Mucosa of stomach (tissue), 1 donor: ENCODE results near the gene COMMD7.

Source experiments
- H3K27me3 ChIP-seq: one replicate; pipeline ENCODE4 v1.7.0; 2013; ENCODE audit warnings: mild to moderate bottlenecking, low read length; ENCODE audit not compliant: control insufficient read depth, insufficient read depth
- H3K36me3 ChIP-seq: one replicate; pipeline ENCODE4 v1.7.0; 2013; ENCODE audit warnings: low read length; ENCODE audit not compliant: control insufficient read depth, insufficient read depth
- H3K4me1 ChIP-seq: one replicate; pipeline ENCODE4 v1.7.0; 2013; ENCODE audit warnings: mild to moderate bottlenecking, low read length; ENCODE audit not compliant: control insufficient read depth, insufficient read depth
- H3K4me3 ChIP-seq: one replicate; pipeline ENCODE4 v1.7.0; 2013; ENCODE audit warnings: low read length
- H3K9ac ChIP-seq: one replicate; pipeline ENCODE4 v1.7.0; 2013; ENCODE audit warnings: mild to moderate bottlenecking, low read length, moderate library complexity
- H3K9me3 ChIP-seq: one replicate; pipeline ENCODE4 v1.7.0; 2013; ENCODE audit warnings: mild to moderate bottlenecking, low read length, moderate library complexity; ENCODE audit not compliant: control insufficient read depth
- donor health status: Pancreatic carcinoma.

The COMMD7 gene

GRCh38 chr20:32743237-32744112, at the start of gene COMMD7:
COMMD7 (minus strand) TSS chr20:32743467; CDS start chr20:32743391, 76 bp downstream.
- no peaks in the 10 kb centered on the region for H3K27me3 ChIP-seq

GRCh38 chr20:32792731-32793458, 49.6 kb upstream of the COMMD7 start:
- no peaks in the 10 kb centered on the region for H3K4me1 ChIP-seq
- no peaks in the 10 kb centered on the region for H3K9me3 ChIP-seq

More at GRCh38 chr20:32743237-32744112, at the start of gene COMMD7:
- H3K4me3 ChIP-seq: peak within 1 kb of the TSS; percentile 77
- no peaks in the 10 kb centered on the region for H3K9me3 ChIP-seq
- H3K4me1 ChIP-seq: peaks cover 14% of the 10 kb centered on the region
- H3K9ac ChIP-seq: peak within 1 kb of the TSS; percentile 97
- H3K36me3 ChIP-seq: no peaks in the 10 kb centered on the region

GRCh38 chr20:32792316-32792715, 49.0 kb upstream of the COMMD7 start:
- Histone ChIP-seq H3K36me3 (no peaks in the 10 kb centered on the region), H3K9ac (no peak overlapping the region), H3K4me3 (no peak overlapping the region), H3K4me1 (no peaks in the 10 kb centered on the region), H3K27me3 (no peaks in the 10 kb centered on the region), H3K9me3 (no peaks in the 10 kb centered on the region)

More at GRCh38 chr20:32792731-32793458, 49.6 kb upstream of the COMMD7 start:
- no peak overlapping the region for H3K9ac ChIP-seq
- no peak overlapping the region for H3K4me3 ChIP-seq
- H3K27me3 ChIP-seq: no peaks in the 10 kb centered on the region
- no peaks in the 10 kb centered on the region for H3K36me3 ChIP-seq

DNA sequence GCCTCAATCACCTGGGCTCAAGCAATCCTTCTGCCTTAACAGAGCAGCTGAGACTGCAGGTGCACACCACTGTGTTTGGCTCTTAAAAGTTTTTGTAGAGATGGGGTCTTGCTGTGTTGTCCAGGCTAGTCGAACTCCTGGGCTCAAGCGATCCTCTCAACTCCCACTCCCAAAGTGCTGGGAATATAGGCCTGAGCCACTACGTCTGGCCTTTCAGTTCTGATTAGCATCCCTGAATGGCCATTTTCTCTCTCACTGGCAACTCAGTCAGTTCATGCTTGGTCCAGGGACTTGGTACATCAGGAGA, 47.4 kb upstream of the COMMD7 start:
- H3K27me3 ChIP-seq: no peaks in the 10 kb centered on the region
- no peaks in the 10 kb centered on the region for H3K36me3 ChIP-seq
- no peak overlapping the region for H3K4me3 ChIP-seq
- H3K9ac ChIP-seq: no peak overlapping the region
- H3K9me3 ChIP-seq: no peaks in the 10 kb centered on the region
- H3K4me1 ChIP-seq: no peaks in the 10 kb centered on the region

- no peak overlapping the region for H3K9ac ChIP-seq
- H3K4me1 ChIP-seq: no peaks in the 10 kb centered on the region
- no peaks in the 10 kb centered on the region for H3K27me3 ChIP-seq
- no peaks in the 10 kb centered on the region for H3K9me3 ChIP-seq
- no peaks in the 10 kb centered on the region for H3K36me3 ChIP-seq
- no peak overlapping the region for H3K4me3 ChIP-seq
Observed at GRCh38 chr20:32789896-32790750, 46.9 kb upstream of the COMMD7 start.

DNA sequence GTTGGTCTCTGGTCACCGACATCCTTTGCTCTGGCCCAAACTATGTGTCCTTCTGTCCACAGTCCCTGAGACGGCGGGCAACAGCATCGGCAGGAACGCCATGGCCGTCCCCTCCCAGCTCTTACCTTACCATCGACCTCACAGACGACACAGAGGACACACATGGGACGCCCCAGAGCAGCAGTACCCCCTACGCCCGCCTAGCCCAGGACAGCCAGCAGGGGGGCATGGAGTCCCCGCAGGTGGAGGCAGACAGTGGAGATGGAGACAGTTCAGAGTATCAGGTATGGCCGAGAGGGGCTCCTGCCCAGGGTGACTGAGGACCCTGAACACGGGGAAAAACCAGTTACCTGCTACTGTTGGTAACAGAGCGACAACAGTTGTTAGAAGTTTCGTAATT, 43.9 kb upstream of the COMMD7 start:
- Histone ChIP-seq H3K9ac (no peak overlapping the region), H3K4me1 (no peaks in the 10 kb centered on the region), H3K36me3 (no peaks in the 10 kb centered on the region), H3K4me3 (no peak overlapping the region), H3K27me3 (no peaks in the 10 kb centered on the region), H3K9me3 (no peaks in the 10 kb centered on the region)

- no peak overlapping the region for H3K9ac ChIP-seq
- no peaks in the 10 kb centered on the region for H3K4me1 ChIP-seq
Observed at GRCh38 chr20:32786059-32786760, 42.9 kb upstream of the COMMD7 start.

DNA sequence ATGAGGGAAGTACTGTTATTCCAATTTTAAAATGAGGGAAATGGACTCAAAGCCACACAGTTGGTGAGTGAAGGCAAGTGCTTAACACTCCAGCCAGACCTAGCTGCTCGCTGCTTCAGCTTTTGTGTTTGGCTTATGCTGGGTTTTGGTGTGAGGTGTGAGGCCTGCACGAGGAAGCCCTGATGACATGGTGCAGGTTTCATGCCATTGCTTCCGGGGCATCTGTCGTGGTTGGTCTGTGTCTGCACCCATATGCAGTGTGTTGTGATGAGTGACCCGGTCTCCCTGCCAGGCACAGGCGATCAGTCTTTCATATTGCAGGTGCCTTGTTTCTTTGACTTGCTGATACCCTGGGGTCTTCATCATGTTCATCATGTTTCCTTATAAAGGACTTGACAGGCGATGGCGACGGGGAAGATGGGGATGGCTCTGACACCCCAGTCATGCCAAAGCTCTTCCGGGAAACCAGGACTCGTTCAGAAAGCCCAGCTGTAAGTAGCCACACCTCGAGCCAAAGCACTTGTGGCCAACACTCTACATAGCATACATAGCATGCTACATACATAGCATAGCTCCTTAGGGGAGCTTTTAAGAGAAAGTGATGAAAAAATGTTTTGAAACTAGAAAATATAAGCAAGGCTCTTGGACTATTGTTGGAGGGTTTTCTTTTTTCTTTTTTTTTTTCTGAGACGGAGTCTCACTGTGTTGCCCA, 41.3 kb upstream of the COMMD7 start:
- Histone ChIP-seq H3K9me3 (no peaks in the 10 kb centered on the region), H3K9ac (no peak overlapping the region), H3K36me3 (no peaks in the 10 kb centered on the region), H3K27me3 (no peaks in the 10 kb centered on the region), H3K4me3 (no peak overlapping the region), H3K4me1 (no peaks in the 10 kb centered on the region)

More at GRCh38 chr20:32786059-32786760, 42.9 kb upstream of the COMMD7 start:
- H3K9me3 ChIP-seq: no peaks in the 10 kb centered on the region
- no peaks in the 10 kb centered on the region for H3K27me3 ChIP-seq
- H3K4me3 ChIP-seq: no peak overlapping the region
- no peaks in the 10 kb centered on the region for H3K36me3 ChIP-seq

DNA sequence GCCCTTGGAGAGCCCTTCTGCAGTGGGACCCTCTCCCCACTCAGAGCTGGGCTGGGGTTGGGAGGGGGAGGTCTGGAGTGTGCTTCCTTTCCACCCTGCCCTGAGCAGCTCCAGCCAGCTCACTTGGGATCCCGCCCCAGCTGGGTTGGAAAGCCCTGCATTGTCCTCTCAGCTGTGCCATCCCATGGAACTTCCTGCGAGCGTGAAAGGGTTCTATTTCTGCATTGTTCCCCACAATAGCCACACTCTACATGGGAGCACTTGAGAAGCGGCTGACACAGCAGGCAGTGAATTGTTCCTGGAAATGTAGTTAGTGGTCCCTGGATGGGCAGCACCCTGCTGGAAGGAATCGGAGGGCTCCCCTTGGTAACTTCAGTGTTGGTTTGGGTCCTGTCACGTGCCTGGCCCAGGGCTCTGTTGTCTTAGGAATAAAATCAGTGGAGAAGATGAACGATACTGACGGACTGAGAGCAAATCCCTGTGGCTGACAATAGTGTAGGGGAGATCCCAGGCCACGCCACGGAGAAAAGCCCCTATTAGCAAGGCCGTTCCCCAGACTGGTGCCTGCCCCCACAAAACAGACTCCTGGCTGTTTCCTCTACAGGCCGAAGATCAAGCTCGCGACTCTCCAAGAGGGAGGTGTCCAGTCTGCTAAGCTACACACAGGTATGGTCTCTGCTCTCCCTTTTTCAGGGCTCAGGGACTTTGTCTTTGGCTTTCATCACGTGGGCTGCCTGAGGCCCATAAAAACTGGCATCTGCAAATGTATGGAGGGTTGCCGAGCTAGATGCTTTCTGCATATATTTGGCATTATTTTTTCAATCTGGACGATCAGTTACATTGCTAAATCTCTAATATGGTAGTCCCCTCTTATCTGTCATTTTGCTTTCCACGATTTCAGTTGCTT, 37.7 kb upstream of the COMMD7 start:
- Histone ChIP-seq H3K4me1 (no peaks in the 10 kb centered on the region), H3K9me3 (no peaks in the 10 kb centered on the region), H3K9ac (no peak overlapping the region), H3K27me3 (no peaks in the 10 kb centered on the region), H3K36me3 (no peaks in the 10 kb centered on the region), H3K4me3 (no peak overlapping the region)

DNA sequence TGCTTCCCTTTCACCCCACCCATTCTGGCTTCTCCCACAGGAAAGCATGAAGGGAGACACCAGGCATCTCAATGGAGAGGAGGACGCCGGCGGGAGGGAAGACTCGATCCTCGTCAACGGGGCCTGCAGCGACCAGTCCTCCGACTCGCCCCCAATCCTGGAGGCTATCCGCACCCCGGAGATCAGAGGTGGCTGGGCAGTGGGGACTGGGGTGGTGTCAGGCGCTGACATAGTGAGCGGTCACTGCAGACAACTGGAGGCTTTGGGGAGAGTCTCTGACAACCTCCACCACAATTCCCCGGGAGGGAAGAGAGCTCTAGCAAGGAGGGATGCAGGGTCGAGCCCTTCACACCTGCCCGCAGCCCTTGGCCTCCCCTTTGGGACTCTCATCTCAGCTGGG, 37.0 kb upstream of the COMMD7 start:
- Histone ChIP-seq H3K4me1 (no peaks in the 10 kb centered on the region), H3K9me3 (no peaks in the 10 kb centered on the region), H3K4me3 (no peak overlapping the region), H3K27me3 (no peaks in the 10 kb centered on the region), H3K9ac (no peak overlapping the region), H3K36me3 (no peaks in the 10 kb centered on the region)
